ENCODE data around the gene UST.

The UST gene

GRCh38 chr6:149052350-149053106, 305.7 kb downstream of the UST start:
- H3K9me3 ChIP-seq (ENCODE audit: control insufficient read depth, low read length), result no peaks in the 10 kb centered on the region
- no peak overlapping the region for H3K27ac ChIP-seq
- no peaks in the 10 kb centered on the region for H3K79me2 ChIP-seq
- no peaks in the 10 kb centered on the region for H3K4me1 ChIP-seq
- H3K4me3 ChIP-seq (ENCODE audit: low read depth, low read length), result no peak overlapping the region
- no peak overlapping the region for H3K4me2 ChIP-seq (ENCODE audit: low read length)
- TF ChIP-seq, protein P1, sequence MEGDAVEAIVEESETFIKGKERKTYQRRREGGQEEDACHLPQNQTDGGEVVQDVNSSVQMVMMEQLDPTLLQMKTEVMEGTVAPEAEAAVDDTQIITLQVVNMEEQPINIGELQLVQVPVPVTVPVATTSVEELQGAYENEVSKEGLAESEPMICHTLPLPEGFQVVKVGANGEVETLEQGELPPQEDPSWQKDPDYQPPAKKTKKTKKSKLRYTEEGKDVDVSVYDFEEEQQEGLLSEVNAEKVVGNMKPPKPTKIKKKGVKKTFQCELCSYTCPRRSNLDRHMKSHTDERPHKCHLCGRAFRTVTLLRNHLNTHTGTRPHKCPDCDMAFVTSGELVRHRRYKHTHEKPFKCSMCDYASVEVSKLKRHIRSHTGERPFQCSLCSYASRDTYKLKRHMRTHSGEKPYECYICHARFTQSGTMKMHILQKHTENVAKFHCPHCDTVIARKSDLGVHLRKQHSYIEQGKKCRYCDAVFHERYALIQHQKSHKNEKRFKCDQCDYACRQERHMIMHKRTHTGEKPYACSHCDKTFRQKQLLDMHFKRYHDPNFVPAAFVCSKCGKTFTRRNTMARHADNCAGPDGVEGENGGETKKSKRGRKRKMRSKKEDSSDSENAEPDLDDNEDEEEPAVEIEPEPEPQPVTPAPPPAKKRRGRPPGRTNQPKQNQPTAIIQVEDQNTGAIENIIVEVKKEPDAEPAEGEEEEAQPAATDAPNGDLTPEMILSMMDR (IDR thresholded peaks at IDR 0.05), result no peak
- H3K36me3 ChIP-seq (ENCODE audit: control insufficient read depth, insufficient read depth, low read length), result no peaks in the 10 kb centered on the region
- no peak overlapping the region for H3K9ac ChIP-seq
- H2AFZ ChIP-seq, result no peak overlapping the region
- H3K27me3 ChIP-seq (ENCODE audit: control insufficient read depth, insufficient read depth, low read length), result no peaks in the 10 kb centered on the region

DNA sequence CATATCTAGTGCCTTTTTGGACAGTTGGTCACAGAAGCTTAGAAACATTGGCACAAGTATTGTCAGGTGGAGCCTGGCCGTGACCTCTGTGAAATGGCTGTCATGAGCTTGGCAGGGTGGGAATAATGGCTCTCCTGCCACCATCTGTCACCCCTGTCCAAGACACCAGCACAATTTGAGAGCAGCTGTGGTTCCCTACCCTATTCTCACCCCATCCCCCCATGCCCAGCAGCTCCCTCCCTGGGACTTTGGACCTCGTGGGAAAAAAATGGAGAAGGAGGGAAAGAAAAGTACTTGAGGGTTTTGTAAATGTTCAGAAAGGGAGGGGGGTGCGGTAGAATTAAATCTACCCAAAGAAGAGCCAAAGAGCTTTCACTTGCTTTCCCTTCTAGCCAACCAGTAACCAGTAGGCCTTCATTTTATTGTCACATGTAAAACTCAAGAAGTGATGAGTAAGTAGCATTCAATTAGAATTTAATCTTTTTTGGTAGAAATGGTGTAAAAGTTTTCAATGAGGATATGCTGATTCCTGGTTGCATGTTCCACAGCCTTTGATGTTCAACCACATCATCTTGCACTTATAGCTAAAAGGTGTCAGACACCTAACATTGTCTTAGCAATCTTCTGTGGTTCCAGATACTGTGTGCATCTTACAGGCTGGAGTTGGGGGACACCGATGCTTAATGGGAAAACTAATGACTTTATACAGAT, 307.2 kb downstream of the UST start:
- Histone ChIP-seq H3K9ac (no peak overlapping the region), H3K27ac (no peak overlapping the region)

DNA sequence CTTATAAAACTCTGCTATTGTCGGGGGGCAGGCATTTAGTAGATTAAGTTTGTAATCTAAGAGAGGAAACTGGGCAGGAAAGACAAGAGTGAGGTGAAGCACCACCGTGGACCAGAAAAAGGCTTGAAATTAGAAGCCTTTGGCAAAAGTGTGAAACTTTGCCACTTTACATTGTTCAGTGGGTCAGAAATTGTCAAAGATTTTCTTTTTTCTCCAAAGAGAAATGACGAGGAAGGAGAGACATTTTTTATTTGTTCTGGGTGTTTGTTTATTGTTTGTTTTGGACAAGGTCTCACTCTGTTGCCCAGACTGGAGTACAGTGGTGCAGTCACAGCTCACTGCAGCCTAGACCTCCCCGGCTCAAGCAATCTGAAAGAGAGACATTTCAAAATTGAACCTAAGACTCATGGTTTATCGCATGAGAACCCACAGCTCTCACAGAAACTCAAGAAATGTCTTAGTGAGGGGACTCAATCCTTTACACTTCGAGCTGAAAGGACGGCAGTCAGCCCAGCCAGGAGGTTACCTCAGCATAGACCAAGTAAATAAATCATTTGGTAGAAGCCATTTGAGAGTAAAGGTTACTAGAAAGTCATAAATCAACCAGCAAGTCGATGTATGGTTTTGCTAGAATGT, 307.8 kb downstream of the UST start:
- H3K36me3 ChIP-seq (ENCODE audit: control insufficient read depth, insufficient read depth, low read length), result no peaks in the 10 kb centered on the region
- no peak overlapping the region for H3K9ac ChIP-seq
- H3K4me3 ChIP-seq (ENCODE audit: low read depth, low read length), result no peak overlapping the region
- TF ChIP-seq, protein P1 (IDR thresholded peaks at IDR 0.05), result no peak
- no peak overlapping the region for H3K27ac ChIP-seq
- no peak overlapping the region for H2AFZ ChIP-seq
- H3K4me1 ChIP-seq, result no peaks in the 10 kb centered on the region
- no peak overlapping the region for H3K4me2 ChIP-seq (ENCODE audit: low read length)
- H3K9me3 ChIP-seq (ENCODE audit: control insufficient read depth, low read length), result no peaks in the 10 kb centered on the region
- no peaks in the 10 kb centered on the region for H3K27me3 ChIP-seq (ENCODE audit: control insufficient read depth, insufficient read depth, low read length)
- H3K79me2 ChIP-seq, result no peaks in the 10 kb centered on the region

More for the DNA sequence above, 307.2 kb downstream of the UST start:
- no peaks in the 10 kb centered on the region for H3K36me3 ChIP-seq (ENCODE audit: control insufficient read depth, insufficient read depth, low read length)
- H2AFZ ChIP-seq, result no peak overlapping the region
- no peaks in the 10 kb centered on the region for H3K27me3 ChIP-seq (ENCODE audit: control insufficient read depth, insufficient read depth, low read length)
- no peaks in the 10 kb centered on the region for H3K79me2 ChIP-seq
- H3K4me1 ChIP-seq, result no peaks in the 10 kb centered on the region
- H3K4me2 ChIP-seq (ENCODE audit: low read length), result no peak overlapping the region
- TF ChIP-seq, protein P1 (IDR thresholded peaks at IDR 0.05), result no peak
- no peaks in the 10 kb centered on the region for H3K9me3 ChIP-seq (ENCODE audit: control insufficient read depth, low read length)
- no peak overlapping the region for H3K4me3 ChIP-seq (ENCODE audit: low read depth, low read length)

GRCh38 chr6:149055195-149055899, 308.5 kb downstream of the UST start:
- H3K27ac ChIP-seq, result no peak overlapping the region
- TF ChIP-seq, protein P1 (IDR thresholded peaks at IDR 0.05), result no peak

More at GRCh38 chr6:149055195-149055899, 308.5 kb downstream of the UST start:
- Histone ChIP-seq H3K36me3 (ENCODE audit: control insufficient read depth, insufficient read depth, low read length) (no peaks in the 10 kb centered on the region), H3K79me2 (no peaks in the 10 kb centered on the region), H3K9me3 (ENCODE audit: control insufficient read depth, low read length) (no peaks in the 10 kb centered on the region), H3K4me1 (no peaks in the 10 kb centered on the region), H2AFZ (no peak overlapping the region), H3K9ac (no peak overlapping the region), H3K4me2 (ENCODE audit: low read length) (no peak overlapping the region), H3K27me3 (ENCODE audit: control insufficient read depth, insufficient read depth, low read length) (no peaks in the 10 kb centered on the region), H3K4me3 (ENCODE audit: low read depth, low read length) (no peak overlapping the region)

Data from parathyroid adenoma (tissue), 2 donors.